Activated B cell treated with CpG ODN at 0.5 μM for 24 hours (primary cell): ENCODE data around the gene RBBP8NL. TPM values are rescaled to one million over a fixed set of nuclear protein-coding genes. Genes with fewer than 3 reads are reported as not detected.

Experiments used
- ATAC-seq: fragments of 200-7000 bp; cut with Tn5 transposase; one replicate; pipeline ENCODE4 v1.10.0; 2021; ENCODE audit warnings: low read depth, mild to moderate bottlenecking, moderate library complexity
- CTCF ChIA-PET: fragments of 350-600 bp; sonication (Branson Sonifier 250); formaldehyde crosslinking; loops from one replicate; lab custom pipeline; 2021; ENCODE audit warnings: antibody characterized with exemption; lab: Charles Lee
- POLR2A ChIA-PET: fragments of 350-600 bp; sonication (Branson Sonifier 250); formaldehyde crosslinking; loops from one replicate; lab custom pipeline; 2021; ENCODE audit warnings: antibody characterized with exemption; lab: Charles Lee
- DNase-seq: peaks from one replicate; pipeline ENCODE4 v3.0.0; 2022
- H3K27ac Mint-ChIP-seq: one replicate; pipeline ENCODE4 v1.8.0; 2020; ENCODE audit warnings: mixed read lengths
- H3K27me3 Mint-ChIP-seq: one replicate; pipeline ENCODE4 v1.8.0; 2021; ENCODE audit warnings: mixed read lengths
- H3K36me3 Mint-ChIP-seq: one replicate; pipeline ENCODE4 v1.8.0; 2021; ENCODE audit warnings: low read depth, mixed read lengths
- H3K4me1 Mint-ChIP-seq: one replicate; pipeline ENCODE4 v1.8.0; 2021; ENCODE audit warnings: mixed read lengths
- H3K4me3 Mint-ChIP-seq: one replicate; pipeline ENCODE4 v1.8.0; 2020; ENCODE audit warnings: mild to moderate bottlenecking, mixed read lengths
- H3K9me3 Mint-ChIP-seq: one replicate; pipeline ENCODE4 v1.8.0; 2020; ENCODE audit warnings: mixed read lengths
- intact Hi-C: fragments of 100-400 bp; cut with micrococcal nuclease; formaldehyde crosslinking; loops from one replicate; pipeline ENCODE4 v1.15.1; 2024
- total RNA-seq: library from RNA; stranded (reverse); gene quantifications from 2 replicates; pipeline ENCODE4 v1.2.3, GENCODE V29; 2022
- TF ChIP-seq, protein P1 (sequence below): fragments of 200-600 bp; IDR thresholded peaks from one replicate; pipeline ENCODE4 v1.8.0; 2022; ENCODE audit warnings: antibody characterized with exemption, mild to moderate bottlenecking

RBBP8NL gene
- total RNA-seq, 1 donor from 2014 or later = not detected

DNA sequence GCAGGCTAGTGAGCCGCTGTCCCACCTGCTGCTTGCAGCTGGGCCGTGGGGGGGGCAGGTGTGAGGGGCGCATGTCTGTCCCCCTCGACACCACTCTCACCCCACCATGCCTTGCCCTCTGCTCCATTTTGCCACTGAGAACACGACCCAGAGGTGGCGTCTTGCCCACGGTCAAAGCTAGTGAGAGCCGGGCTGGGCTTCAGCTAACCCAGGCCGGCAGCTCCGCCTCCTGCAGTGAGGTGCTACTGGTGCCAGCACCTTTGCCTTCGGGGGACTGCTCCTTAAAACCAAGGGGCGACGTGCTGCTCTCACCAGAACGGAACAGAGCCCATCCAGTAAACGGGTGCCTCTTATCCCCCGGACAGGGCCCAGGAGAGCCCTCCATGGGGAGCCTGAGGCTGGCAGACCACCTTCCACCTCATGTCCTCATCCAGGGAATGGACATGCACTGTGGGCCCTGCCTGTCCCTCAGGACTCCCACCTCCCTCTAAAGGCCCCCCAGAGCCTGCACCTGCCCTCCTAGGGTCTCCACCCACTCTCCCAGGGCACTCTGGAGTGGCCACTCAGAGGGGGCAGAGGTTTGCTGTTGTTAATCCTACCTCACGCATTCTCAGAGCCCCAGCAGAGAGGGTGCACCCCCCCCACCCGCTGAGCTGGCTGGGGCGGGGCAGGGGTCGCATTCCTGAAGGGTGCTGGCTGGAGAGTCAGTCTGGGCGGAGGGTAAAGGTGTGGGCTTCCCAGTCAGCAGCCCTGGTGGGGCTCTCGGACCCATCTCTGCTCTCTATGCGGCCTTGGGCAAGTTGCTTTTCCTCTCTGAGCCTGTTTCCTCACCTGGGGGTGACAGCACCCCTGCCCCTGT is 2.9 kb downstream of the RBBP8NL start:
- DNase-seq (no peak), ATAC-seq (no peak)
- TF ChIP-seq, protein P1, sequence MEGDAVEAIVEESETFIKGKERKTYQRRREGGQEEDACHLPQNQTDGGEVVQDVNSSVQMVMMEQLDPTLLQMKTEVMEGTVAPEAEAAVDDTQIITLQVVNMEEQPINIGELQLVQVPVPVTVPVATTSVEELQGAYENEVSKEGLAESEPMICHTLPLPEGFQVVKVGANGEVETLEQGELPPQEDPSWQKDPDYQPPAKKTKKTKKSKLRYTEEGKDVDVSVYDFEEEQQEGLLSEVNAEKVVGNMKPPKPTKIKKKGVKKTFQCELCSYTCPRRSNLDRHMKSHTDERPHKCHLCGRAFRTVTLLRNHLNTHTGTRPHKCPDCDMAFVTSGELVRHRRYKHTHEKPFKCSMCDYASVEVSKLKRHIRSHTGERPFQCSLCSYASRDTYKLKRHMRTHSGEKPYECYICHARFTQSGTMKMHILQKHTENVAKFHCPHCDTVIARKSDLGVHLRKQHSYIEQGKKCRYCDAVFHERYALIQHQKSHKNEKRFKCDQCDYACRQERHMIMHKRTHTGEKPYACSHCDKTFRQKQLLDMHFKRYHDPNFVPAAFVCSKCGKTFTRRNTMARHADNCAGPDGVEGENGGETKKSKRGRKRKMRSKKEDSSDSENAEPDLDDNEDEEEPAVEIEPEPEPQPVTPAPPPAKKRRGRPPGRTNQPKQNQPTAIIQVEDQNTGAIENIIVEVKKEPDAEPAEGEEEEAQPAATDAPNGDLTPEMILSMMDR = no peak
- H3K4me3 Mint-ChIP-seq = no peak overlapping the region
- POLR2A ChIA-PET = no interaction called here
- H3K4me1 Mint-ChIP-seq = no peaks in the 10 kb centered on the region
- peaks cover 3% of the 10 kb centered on the region for H3K27me3 Mint-ChIP-seq
- no peaks in the 10 kb centered on the region for H3K9me3 Mint-ChIP-seq
- no peak overlapping the region for H3K27ac Mint-ChIP-seq
- intact Hi-C loops = no loop called here
- no peaks in the 10 kb centered on the region for H3K36me3 Mint-ChIP-seq
- CTCF ChIA-PET = no interaction called here

DNA sequence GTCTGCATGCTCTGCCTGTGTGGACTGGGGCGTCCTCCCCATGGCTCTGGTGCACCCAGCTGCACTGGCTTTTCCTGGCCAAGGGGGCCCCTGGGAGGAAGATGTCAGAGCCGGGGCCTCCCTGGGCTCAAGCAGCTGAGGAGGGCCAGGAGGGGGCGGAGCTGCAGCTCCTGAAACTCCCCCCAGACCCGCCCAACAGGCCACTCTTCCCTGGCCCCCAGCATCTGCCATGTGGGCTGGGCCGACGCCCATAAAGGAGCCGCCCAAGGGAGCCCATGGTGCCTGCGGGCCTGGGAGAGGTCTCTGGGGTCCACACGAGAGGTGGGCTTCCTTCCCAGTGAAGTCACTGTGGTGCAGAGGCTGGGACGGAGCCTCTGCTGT is 4.0 kb downstream of the RBBP8NL start:
- H3K4me1 Mint-ChIP-seq = no peaks in the 10 kb centered on the region
- intact Hi-C loops = no loop called here
- ATAC-seq (no peak), DNase-seq (no peak)
- H3K9me3 Mint-ChIP-seq = no peaks in the 10 kb centered on the region
- no peak overlapping the region for H3K27ac Mint-ChIP-seq
- peaks cover 3% of the 10 kb centered on the region for H3K27me3 Mint-ChIP-seq
- POLR2A ChIA-PET = no interaction called here
- no peak overlapping the region for H3K4me3 Mint-ChIP-seq
- TF ChIP-seq, protein P1 = no peak
- CTCF ChIA-PET = no interaction called here
- H3K36me3 Mint-ChIP-seq = no peaks in the 10 kb centered on the region

DNA sequence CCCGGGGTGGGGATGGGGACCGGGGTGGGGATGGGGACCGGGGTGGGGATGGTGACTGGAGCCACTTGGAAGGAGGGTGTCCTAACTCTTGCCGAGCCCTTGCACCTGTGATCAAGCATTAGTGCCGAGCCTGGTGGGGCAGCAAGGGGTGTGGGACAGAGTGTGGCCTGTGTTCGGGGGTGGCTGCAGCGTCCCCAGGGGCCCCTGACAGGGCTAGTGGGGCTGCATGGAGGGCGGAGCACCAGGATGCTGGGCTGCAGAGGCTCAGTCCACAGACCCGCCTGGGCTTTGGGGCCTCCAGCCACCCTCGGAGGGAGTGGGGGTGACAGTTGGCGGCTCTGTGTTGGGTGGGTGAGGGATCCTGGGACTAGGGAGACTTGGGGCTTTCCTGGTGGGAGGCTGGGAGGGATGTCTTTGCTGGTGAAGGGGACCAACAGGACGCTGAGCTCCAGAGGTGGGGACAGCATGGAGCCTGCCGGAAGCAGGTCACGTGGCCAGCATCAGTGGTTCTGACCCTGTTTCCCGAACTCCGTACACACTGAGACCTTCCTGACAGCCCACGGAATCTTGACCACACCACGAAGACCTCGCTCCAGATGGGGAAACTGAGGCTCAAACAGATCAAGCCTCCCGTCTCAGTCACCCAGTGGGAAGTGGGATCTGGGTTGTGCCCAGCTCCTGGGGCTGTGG is 4.6 kb downstream of the RBBP8NL start:
- ChIA-PET POLR2A (no interaction called here), CTCF (no interaction called here)
- Mint-ChIP-seq H3K4me3 (no peak overlapping the region), H3K36me3 (no peaks in the 10 kb centered on the region), H3K9me3 (no peaks in the 10 kb centered on the region), H3K27ac (no peak overlapping the region), H3K4me1 (no peaks in the 10 kb centered on the region), H3K27me3 (peaks cover 3% of the 10 kb centered on the region)
- intact Hi-C loops = no loop called here
- ATAC-seq (no peak), DNase-seq (no peak)
- TF ChIP-seq, protein P1 = no peak

DNA sequence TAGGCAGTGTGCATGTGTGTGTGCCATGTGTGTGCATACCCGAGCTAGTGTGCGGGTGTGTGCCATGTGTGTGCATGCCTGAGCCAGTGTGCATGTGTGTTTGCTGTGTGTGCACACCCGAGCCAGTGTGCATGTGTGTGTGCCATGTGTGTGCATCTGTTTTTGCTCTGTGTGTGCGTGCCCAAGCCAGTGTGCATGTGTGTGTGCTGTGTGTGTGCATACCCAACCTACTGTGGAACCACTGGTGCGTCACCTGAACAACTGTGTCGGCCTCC is 5.7 kb downstream of the RBBP8NL start:
- ATAC-seq (no peak), DNase-seq (no peak)
- ChIA-PET CTCF (interaction anchor here (0.6 kb wide), 1 partner anchor 202 kb away, joined by 3 read pairs; no protein-coding TSS in a partner anchor), POLR2A (interaction anchor here (0.5 kb wide), 2 partner anchors 82 to 177 kb away, joined by 3 read pairs; no protein-coding TSS in a partner anchor)
- TF ChIP-seq, protein P1 = no peak
- H3K4me3 Mint-ChIP-seq = no peak overlapping the region
- no peaks in the 10 kb centered on the region for H3K36me3 Mint-ChIP-seq
- no peaks in the 10 kb centered on the region for H3K9me3 Mint-ChIP-seq
- peaks cover 3% of the 10 kb centered on the region for H3K27me3 Mint-ChIP-seq
- no peak overlapping the region for H3K27ac Mint-ChIP-seq
- H3K4me1 Mint-ChIP-seq = no peaks in the 10 kb centered on the region
- intact Hi-C loops = no loop called here
